K562 (cell line): ENCODE data around the gene RUNX3. TPM values are rescaled to one million over a fixed set of nuclear protein-coding genes. Genes with fewer than 3 reads are reported as not detected.

Experiments
- CHD1 ChIP-seq: fragments of 200-600 bp; sonication (generic); IDR thresholded peaks from one replicate; pipeline ENCODE4 v1.6.1; 2012; ENCODE audit warnings: mild to moderate bottlenecking, moderate library complexity, low read length, inconsistent platforms
- HBP1 ChIP-seq: fragments of 450-650 bp; formaldehyde crosslinking; IDR thresholded peaks from 2 replicates; pipeline ENCODE4 v1.4.0; 2022; ENCODE audit warnings: missing genetic modification characterization
- HDAC2 ChIP-seq: fragments of 450-650 bp; IDR thresholded peaks from 2 replicates; pipeline ENCODE4 v1.6.1; 2016; ENCODE audit warnings: mild to moderate bottlenecking
- HDGF ChIP-seq: fragments of 450-650 bp; IDR thresholded peaks from 2 replicates; pipeline ENCODE4 v1.6.1; 2016
- MEF2A ChIP-seq: IDR thresholded peaks from 2 replicates; pipeline ENCODE4 v1.6.1; 2011; ENCODE audit warnings: low read depth, mild to moderate bottlenecking, low read length, moderate library complexity; ENCODE audit not compliant: control insufficient read depth
- MYNN ChIP-seq, 2 experiments: sonication (generic); formaldehyde crosslinking in 1 of 2; IDR thresholded peaks; 2 replicates each; pipeline versions ENCODE4 v1.5.0 to v1.6.1; 2016 to 2020; ENCODE audit warnings: antibody characterized with exemption in 1 of 2, missing genetic modification reagents in 1 of 2
- POLR2AphosphoS5 ChIP-seq: IDR thresholded peaks from 2 replicates; pipeline ENCODE4 v1.6.1; 2011; ENCODE audit warnings: mild to moderate bottlenecking, low read depth, low read length, moderate library complexity; ENCODE audit not compliant: control insufficient read depth, insufficient read depth
- PTRF ChIP-seq: fragments of 450-650 bp; IDR thresholded peaks from 2 replicates; pipeline ENCODE4 v1.6.1; 2016; ENCODE audit warnings: mild to moderate bottlenecking, missing genetic modification characterization, missing compliant biosample characterization
- RBFOX2 ChIP-seq: fragments of 200-400 bp; formaldehyde crosslinking; IDR thresholded peaks from 2 replicates; pipeline ENCODE4 v1.6.1; 2017; ENCODE audit warnings: low read depth, mild to moderate bottlenecking, low read length, moderate library complexity
- SIX5 ChIP-seq, 2 experiments: IDR thresholded peaks; 2 replicates each; pipeline ENCODE4 v1.6.1; 2011; ENCODE audit warnings: low read length in 2 of 2, borderline replicate concordance in 1 of 2, low read depth in 1 of 2, mild to moderate bottlenecking in 1 of 2, moderate library complexity in 1 of 2; ENCODE audit not compliant: insufficient read depth in 1 of 2
- TARDBP ChIP-seq: fragments of 450-650 bp; IDR thresholded peaks from 2 replicates; pipeline ENCODE4 v1.6.1; 2016
- TGIF2 ChIP-seq: sonication (generic); formaldehyde crosslinking; IDR thresholded peaks from 2 replicates; pipeline ENCODE4 v1.8.1; 2022; ENCODE audit warnings: mild to moderate bottlenecking, missing genetic modification reagents, moderate library complexity
- polyA plus RNA-seq, 8 experiments: library from polyadenylated mRNA; depleted of rRNA in 4 of 8; stranded (reverse) in 5 of 8; unstranded in 3 of 8; fragments of >200 nt; fragmentation: Nextera tagmentation in 2 of 8; fragmentation: Illumina TruSeq in 1 of 8; extraction: Ambion mirVana in 2 of 8; extraction: Trizol in 1 of 8; gene quantifications; 2 replicates each; pipeline versions ENCODE4 v1.2.1 to v1.2.3, GENCODE V29; 2011 to 2014; ENCODE audit warnings: inconsistent platforms in 1 of 8, missing spikeins in 1 of 8
- total RNA-seq, 7 experiments: library from RNA; depleted of rRNA in 6 of 7; stranded (reverse); fragments of >200 nt in 6 of 7; fragmentation: Illumina TruSeq in 2 of 7; extraction: Trizol in 2 of 7; gene quantifications; 2 replicates each; pipeline versions ENCODE4 v1.2.1 to v1.2.3, GENCODE V29; 2011 to 2021; ENCODE audit warnings: low replicate concordance in 1 of 7
- TF ChIP-seq, protein P1 (sequence below), 2 experiments: fragments of 450-650 bp; formaldehyde crosslinking in 1 of 2; IDR thresholded peaks; 2 replicates each; pipeline versions ENCODE4 v1.4.0 to v1.6.1; 2014 to 2020; ENCODE audit warnings: mild to moderate bottlenecking in 2 of 2, borderline replicate concordance in 1 of 2, low read depth in 1 of 2
- TF ChIP-seq, protein P2 (sequence below): fragments of 450-650 bp; formaldehyde crosslinking; IDR thresholded peaks from 2 replicates; pipeline ENCODE4 v1.4.0; 2020; ENCODE audit warnings: mild to moderate bottlenecking, moderate library complexity

RUNX3 gene
- total and polyA plus RNA-seq, 9 of the 15 experiments (the other 6 are each of a cell fraction or from before 2014, with no cell fraction given), result 0.01 to 0.64 (median 0.09) TPM

GRCh38 chr1:24909388-24909898 lies 20.6 kb downstream of the RUNX3 start (continued):
- no peak for TF ChIP-seq TARDBP
- TF ChIP-seq SIX5 (IDR thresholded peaks at IDR 0.05; ENCODE audit: borderline replicate concordance in 1 of 2, insufficient read depth in 1 of 2, low read depth in 1 of 2, low read length in 2 of 2), result no peak
- TF ChIP-seq, protein P1, sequence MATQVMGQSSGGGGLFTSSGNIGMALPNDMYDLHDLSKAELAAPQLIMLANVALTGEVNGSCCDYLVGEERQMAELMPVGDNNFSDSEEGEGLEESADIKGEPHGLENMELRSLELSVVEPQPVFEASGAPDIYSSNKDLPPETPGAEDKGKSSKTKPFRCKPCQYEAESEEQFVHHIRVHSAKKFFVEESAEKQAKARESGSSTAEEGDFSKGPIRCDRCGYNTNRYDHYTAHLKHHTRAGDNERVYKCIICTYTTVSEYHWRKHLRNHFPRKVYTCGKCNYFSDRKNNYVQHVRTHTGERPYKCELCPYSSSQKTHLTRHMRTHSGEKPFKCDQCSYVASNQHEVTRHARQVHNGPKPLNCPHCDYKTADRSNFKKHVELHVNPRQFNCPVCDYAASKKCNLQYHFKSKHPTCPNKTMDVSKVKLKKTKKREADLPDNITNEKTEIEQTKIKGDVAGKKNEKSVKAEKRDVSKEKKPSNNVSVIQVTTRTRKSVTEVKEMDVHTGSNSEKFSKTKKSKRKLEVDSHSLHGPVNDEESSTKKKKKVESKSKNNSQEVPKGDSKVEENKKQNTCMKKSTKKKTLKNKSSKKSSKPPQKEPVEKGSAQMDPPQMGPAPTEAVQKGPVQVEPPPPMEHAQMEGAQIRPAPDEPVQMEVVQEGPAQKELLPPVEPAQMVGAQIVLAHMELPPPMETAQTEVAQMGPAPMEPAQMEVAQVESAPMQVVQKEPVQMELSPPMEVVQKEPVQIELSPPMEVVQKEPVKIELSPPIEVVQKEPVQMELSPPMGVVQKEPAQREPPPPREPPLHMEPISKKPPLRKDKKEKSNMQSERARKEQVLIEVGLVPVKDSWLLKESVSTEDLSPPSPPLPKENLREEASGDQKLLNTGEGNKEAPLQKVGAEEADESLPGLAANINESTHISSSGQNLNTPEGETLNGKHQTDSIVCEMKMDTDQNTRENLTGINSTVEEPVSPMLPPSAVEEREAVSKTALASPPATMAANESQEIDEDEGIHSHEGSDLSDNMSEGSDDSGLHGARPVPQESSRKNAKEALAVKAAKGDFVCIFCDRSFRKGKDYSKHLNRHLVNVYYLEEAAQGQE (IDR thresholded peaks at IDR 0.05; ENCODE audit: borderline replicate concordance), result peak; percentile 29; the same call in 1 of the 2 replicates
- TF ChIP-seq, protein P1 (CRISPR knock-in tag; IDR thresholded peaks at IDR 0.05; ENCODE audit: low read depth), result no peak
- no peak for TF ChIP-seq HBP1 (CRISPR knock-in tag)
- peak; percentile 90 for TF ChIP-seq HDAC2
- TF ChIP-seq POLR2AphosphoS5, result no peak
- TF ChIP-seq TGIF2 (CRISPR knock-in tag), result no peak
- no peak for TF ChIP-seq MYNN (IDR thresholded peaks at IDR 0.05)
- no peak for TF ChIP-seq MYNN (CRISPR knock-in tag; IDR thresholded peaks at IDR 0.05)
- TF ChIP-seq CHD1, result no peak
- no peak for TF ChIP-seq HDGF
- no peak for TF ChIP-seq PTRF (tag)
- TF ChIP-seq RBFOX2, result no peak
- no peak for TF ChIP-seq MEF2A
- TF ChIP-seq, protein P2, sequence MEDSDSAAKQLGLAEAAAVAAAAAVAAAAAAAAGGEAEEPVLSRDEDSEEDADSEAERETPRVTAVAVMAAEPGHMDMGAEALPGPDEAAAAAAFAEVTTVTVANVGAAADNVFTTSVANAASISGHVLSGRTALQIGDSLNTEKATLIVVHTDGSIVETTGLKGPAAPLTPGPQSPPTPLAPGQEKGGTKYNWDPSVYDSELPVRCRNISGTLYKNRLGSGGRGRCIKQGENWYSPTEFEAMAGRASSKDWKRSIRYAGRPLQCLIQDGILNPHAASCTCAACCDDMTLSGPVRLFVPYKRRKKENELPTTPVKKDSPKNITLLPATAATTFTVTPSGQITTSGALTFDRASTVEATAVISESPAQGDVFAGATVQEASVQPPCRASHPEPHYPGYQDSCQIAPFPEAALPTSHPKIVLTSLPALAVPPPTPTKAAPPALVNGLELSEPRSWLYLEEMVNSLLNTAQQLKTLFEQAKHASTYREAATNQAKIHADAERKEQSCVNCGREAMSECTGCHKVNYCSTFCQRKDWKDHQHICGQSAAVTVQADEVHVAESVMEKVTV, result no peak
